Caco-2 (cell line): ENCODE measurements around the gene ZNF593OS. TPM values are rescaled to one million over a fixed set of nuclear protein-coding genes. Genes with fewer than 3 reads are reported as not detected.

Experiments used
- BruUV-seq: library from RNA; stranded (reverse); fragments of 400-500 nt; replicated peaks from 2 replicates; lab custom pipeline; 2021; lab: Mats Ljungman, UMichigan
- CTCF ChIA-PET: fragments of 300-600 bp; sonication (Branson Sonifier 250); formaldehyde crosslinking; loops from one replicate; lab custom pipeline; 2022; ENCODE audit warnings: antibody characterized with exemption; lab: Charles Lee
- POLR2A ChIA-PET: fragments of 300-600 bp; sonication (Branson Sonifier 250); formaldehyde crosslinking; loops from one replicate; lab custom pipeline; 2022; ENCODE audit warnings: antibody characterized with exemption; lab: Charles Lee
- DNase-seq, 2 experiments: peaks; one replicate each; pipeline versions ENCODE4 v3.0.0 to v3.0.0-alpha.2; 2020 to 2022
- H3K27me3 ChIP-seq: replicated peaks from 2 replicates; pipeline ENCODE4 v1.6.0; 2011; ENCODE audit warnings: low read length; ENCODE audit not compliant: control insufficient read depth, insufficient read depth
- H3K36me3 ChIP-seq: 2 replicates; pipeline ENCODE4 v1.5.1; 2011; ENCODE audit warnings: low read length; ENCODE audit not compliant: control insufficient read depth, insufficient read depth
- H3K4me1 ChIP-seq: fragments of 250-450 bp; sonication (Bioruptor Pico); 2 replicates; pipeline ENCODE4 v1.5.1; 2020; ENCODE audit warnings: mild to moderate bottlenecking
- H3K4me3 ChIP-seq: 2 replicates; pipeline ENCODE4 v1.5.1; 2011; ENCODE audit warnings: low read depth, mild to moderate bottlenecking, control low read depth, low read length
- H3K9me3 ChIP-seq: fragments of 250-450 bp; sonication (Bioruptor Pico); 2 replicates; pipeline ENCODE4 v1.5.1; 2020; ENCODE audit warnings: mild to moderate bottlenecking, moderate library complexity
- H3K27ac Mint-ChIP-seq: one replicate; pipeline ENCODE4 v1.8.0; 2022; ENCODE audit warnings: mixed read lengths; ENCODE audit not compliant: unreplicated experiment
- H3K27me3 Mint-ChIP-seq: one replicate; pipeline ENCODE4 v1.8.0; 2022; ENCODE audit warnings: mixed read lengths; ENCODE audit not compliant: insufficient read depth, unreplicated experiment
- H3K36me3 Mint-ChIP-seq: one replicate; pipeline ENCODE4 v1.8.0; 2022; ENCODE audit warnings: mild to moderate bottlenecking, mixed read lengths; ENCODE audit not compliant: insufficient read depth, unreplicated experiment
- H3K4me1 Mint-ChIP-seq: one replicate; pipeline ENCODE4 v1.8.0; 2022; ENCODE audit warnings: low read depth, mixed read lengths; ENCODE audit not compliant: unreplicated experiment
- H3K4me3 Mint-ChIP-seq: one replicate; pipeline ENCODE4 v1.8.0; 2022; ENCODE audit warnings: mild to moderate bottlenecking, moderate library complexity, mixed read lengths; ENCODE audit not compliant: unreplicated experiment
- H3K9me3 Mint-ChIP-seq: one replicate; pipeline ENCODE4 v1.8.0; 2022; ENCODE audit warnings: mixed read lengths; ENCODE audit not compliant: unreplicated experiment
- intact Hi-C: fragments of 100-400 bp; cut with micrococcal nuclease; formaldehyde crosslinking; loops from one replicate; pipeline ENCODE4 v1.10.0; 2022; ENCODE audit not compliant: unreplicated experiment
- total RNA-seq: library from RNA; stranded (reverse); gene quantifications from 2 replicates; pipeline ENCODE4 v1.2.3, GENCODE V29; 2022
- TF ChIP-seq, protein P1 (sequence below), 2 experiments: fragments of 200-600 bp in 1 of 2; IDR thresholded peaks; 1 replicate in 1 of 2; 2 replicates in 1 of 2; pipeline versions ENCODE4 v1.5.1 to v1.8.0; 2011 to 2022; ENCODE audit warnings: antibody characterized with exemption in 1 of 2, control low read depth in 1 of 2, inconsistent platforms in 1 of 2, low read depth in 1 of 2, low read length in 1 of 2, mild to moderate bottlenecking in 1 of 2, moderate library complexity in 1 of 2; ENCODE audit not compliant: insufficient read depth in 1 of 2, severe bottlenecking in 1 of 2, unreplicated experiment in 1 of 2

Gene ZNF593OS
- total RNA-seq, 1 experiment from 2014 or later = 0.45 TPM

DNA sequence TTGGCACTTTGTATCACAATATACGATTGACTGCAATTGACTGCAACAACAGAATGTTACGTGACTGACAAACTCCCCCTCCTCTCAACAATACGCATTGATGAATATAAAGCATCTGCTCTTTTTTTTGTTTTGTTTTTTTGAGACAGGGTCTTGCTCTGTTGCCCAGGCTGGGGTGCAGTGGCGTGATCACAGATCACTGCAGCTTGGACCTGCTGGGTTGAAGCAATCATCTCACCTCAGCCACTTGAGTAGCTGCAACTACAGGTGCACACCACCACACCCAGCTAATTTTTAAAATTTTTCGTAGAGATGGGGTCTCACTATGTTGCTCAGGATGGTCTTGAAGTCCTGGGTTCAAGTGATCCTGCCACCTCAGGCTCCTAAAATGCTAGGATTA is 41.1 kb upstream of the ZNF593OS start:
- H3K9me3 Mint-ChIP-seq = no peaks in the 10 kb centered on the region
- TF ChIP-seq, protein P1, sequence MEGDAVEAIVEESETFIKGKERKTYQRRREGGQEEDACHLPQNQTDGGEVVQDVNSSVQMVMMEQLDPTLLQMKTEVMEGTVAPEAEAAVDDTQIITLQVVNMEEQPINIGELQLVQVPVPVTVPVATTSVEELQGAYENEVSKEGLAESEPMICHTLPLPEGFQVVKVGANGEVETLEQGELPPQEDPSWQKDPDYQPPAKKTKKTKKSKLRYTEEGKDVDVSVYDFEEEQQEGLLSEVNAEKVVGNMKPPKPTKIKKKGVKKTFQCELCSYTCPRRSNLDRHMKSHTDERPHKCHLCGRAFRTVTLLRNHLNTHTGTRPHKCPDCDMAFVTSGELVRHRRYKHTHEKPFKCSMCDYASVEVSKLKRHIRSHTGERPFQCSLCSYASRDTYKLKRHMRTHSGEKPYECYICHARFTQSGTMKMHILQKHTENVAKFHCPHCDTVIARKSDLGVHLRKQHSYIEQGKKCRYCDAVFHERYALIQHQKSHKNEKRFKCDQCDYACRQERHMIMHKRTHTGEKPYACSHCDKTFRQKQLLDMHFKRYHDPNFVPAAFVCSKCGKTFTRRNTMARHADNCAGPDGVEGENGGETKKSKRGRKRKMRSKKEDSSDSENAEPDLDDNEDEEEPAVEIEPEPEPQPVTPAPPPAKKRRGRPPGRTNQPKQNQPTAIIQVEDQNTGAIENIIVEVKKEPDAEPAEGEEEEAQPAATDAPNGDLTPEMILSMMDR (IDR thresholded peaks at IDR 0.05; ENCODE audit: insufficient read depth in 1 of 2, low read depth in 1 of 2, low read length in 1 of 2, severe bottlenecking in 1 of 2, unreplicated experiment in 1 of 2) = no peak
- ChIA-PET POLR2A (no interaction called here), CTCF (no interaction called here)
- H3K4me3 Mint-ChIP-seq = no peak overlapping the region
- intact Hi-C loops = no loop called here
- BruUV-seq = no TSS peak
- Histone ChIP-seq H3K36me3 (no peaks in the 10 kb centered on the region), H3K4me3 (no peak overlapping the region), H3K27me3 (no peaks in the 10 kb centered on the region), H3K4me1 (no peaks in the 10 kb centered on the region), H3K9me3 (no peaks in the 10 kb centered on the region)
- H3K4me1 Mint-ChIP-seq = no peaks in the 10 kb centered on the region
- H3K27me3 Mint-ChIP-seq = peaks cover 5% of the 10 kb centered on the region
- no peak overlapping the region for H3K27ac Mint-ChIP-seq
- no peak for DNase-seq
- H3K36me3 Mint-ChIP-seq = no peaks in the 10 kb centered on the region

DNA sequence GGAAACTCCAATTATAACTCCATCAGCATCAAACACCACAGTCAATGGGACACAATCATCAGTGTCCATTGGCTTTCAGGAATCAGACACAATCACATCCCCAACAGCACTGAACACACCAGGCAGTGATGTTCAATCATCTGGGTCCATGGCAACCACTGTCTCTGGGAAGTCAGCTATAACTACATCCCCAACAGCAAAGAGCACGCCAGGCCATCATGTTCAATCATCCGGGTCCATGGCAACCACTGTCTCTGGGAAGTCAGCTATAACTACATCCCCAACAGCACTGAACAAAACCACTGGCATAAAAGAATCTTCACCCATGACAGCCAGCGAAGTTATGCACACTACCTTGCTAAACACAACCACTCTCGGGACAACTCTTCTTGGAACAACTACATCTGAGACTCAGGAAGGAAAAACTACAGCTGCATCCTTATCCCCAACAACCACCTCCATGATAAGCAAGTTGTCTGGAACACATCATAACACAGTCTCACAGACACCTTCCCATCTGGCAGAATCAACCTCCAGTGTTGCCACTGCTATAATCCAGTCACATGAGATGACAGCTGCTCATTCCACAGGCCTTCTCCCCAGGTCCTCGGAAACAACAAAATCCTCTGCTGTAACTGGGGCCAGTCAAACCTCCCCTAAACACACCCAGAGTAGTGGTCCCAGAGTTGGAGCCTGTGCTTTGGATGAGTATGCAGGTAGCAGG is 38.7 kb upstream of the ZNF593OS start:
- H3K9me3 ChIP-seq = no peaks in the 10 kb centered on the region
- intact Hi-C loops = no loop called here
- no peak overlapping the region for H3K4me3 ChIP-seq
- H3K36me3 ChIP-seq = no peaks in the 10 kb centered on the region
- TF ChIP-seq, protein P1 (IDR thresholded peaks at IDR 0.05; ENCODE audit: insufficient read depth in 1 of 2, low read depth in 1 of 2, low read length in 1 of 2, severe bottlenecking in 1 of 2, unreplicated experiment in 1 of 2) = no peak
- no TSS peak for BruUV-seq
- DNase-seq = no peak
- Mint-ChIP-seq H3K27me3 (peaks cover 5% of the 10 kb centered on the region), H3K9me3 (no peaks in the 10 kb centered on the region), H3K27ac (no peak overlapping the region), H3K4me3 (no peak overlapping the region), H3K36me3 (no peaks in the 10 kb centered on the region), H3K4me1 (no peaks in the 10 kb centered on the region)
- ChIA-PET POLR2A (no interaction called here), CTCF (no interaction called here)
- no peaks in the 10 kb centered on the region for H3K4me1 ChIP-seq
- no peaks in the 10 kb centered on the region for H3K27me3 ChIP-seq

DNA sequence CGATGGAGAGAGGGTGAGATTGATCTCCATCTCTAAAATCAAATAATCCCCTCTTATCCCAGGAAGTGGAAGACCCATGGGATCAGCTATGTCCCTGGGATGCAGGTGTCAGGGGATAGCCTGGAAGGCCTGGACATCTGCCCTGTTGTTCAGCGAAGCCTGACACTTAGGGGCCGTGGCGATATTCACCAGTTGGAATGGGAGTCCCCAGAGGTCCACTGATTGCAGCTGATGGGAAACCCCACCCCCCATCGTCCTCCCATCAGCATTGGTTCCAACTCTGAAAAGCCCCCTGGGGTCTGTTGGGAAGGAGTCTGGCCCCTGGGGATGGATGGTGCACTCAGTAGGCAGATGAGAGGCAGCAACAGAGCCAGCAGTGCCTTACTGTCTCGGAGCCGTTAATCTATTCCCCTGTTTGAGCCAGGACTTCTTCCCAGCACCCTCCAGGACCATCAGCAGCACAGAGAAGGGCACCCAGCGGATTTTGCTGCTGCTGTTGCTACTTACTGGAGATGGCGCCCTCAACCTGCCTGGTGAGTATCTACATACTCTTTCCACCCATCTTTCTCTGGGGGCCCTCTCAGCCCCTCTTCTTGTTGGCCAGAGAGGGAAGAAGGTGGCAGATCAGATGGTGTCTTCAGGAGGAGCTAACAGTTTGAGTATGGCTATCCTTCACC is 32.1 kb upstream of the ZNF593OS start:
- no peaks in the 10 kb centered on the region for H3K36me3 ChIP-seq
- Mint-ChIP-seq H3K9me3 (no peaks in the 10 kb centered on the region), H3K27ac (no peak overlapping the region), H3K36me3 (no peaks in the 10 kb centered on the region), H3K27me3 (no peaks in the 10 kb centered on the region), H3K4me3 (no peak overlapping the region), H3K4me1 (no peaks in the 10 kb centered on the region)
- BruUV-seq = no TSS peak
- TF ChIP-seq, protein P1 (IDR thresholded peaks at IDR 0.05; ENCODE audit: insufficient read depth in 1 of 2, low read depth in 1 of 2, low read length in 1 of 2, severe bottlenecking in 1 of 2, unreplicated experiment in 1 of 2) = no peak
- H3K4me1 ChIP-seq = no peaks in the 10 kb centered on the region
- no peaks in the 10 kb centered on the region for H3K27me3 ChIP-seq
- H3K9me3 ChIP-seq = no peaks in the 10 kb centered on the region
- no peak overlapping the region for H3K4me3 ChIP-seq
- no peak for DNase-seq
- intact Hi-C loops = no loop called here
- POLR2A ChIA-PET = no interaction called here
- CTCF ChIA-PET = interaction anchor here (1.6 kb wide), 1 partner anchor 30 kb away, joined by 4 read pairs; the partner anchor contains the start of gene CEP85
